Left kidney (tissue), 2 donors: Measurements from ENCODE around the gene DUOXA2. TPM values are rescaled to one million over a fixed set of nuclear protein-coding genes. Genes with fewer than 3 reads are reported as not detected.
"Not testable (repeated sequence)": the region's sequence is repeated elsewhere in the genome, so short reads cannot be mapped to it uniquely, and the experiment has no call there.

ENCODE experiments used
- DNase-seq: peaks from one replicate; pipeline ENCODE4 v3.0.0-alpha.2; 2013
- polyA plus RNA-seq: library from polyadenylated mRNA; unstranded; fragments of 120-200 nt; gene quantifications from one replicate; pipeline ENCODE4 v1.2.1, GENCODE V29; 2013; ENCODE audit not compliant: insufficient read length

DUOXA2 gene
- polyA plus RNA-seq, 1 donor, result not detected

- no peak for DNase-seq
Measured at GRCh38 chr15:45117308-45118130, 3.4 kb downstream of the DUOXA2 start.

- DNase-seq, result peak; percentile 94
Measured at GRCh38 chr15:45118131-45118588, 4.0 kb downstream of the DUOXA2 start.

- DNase-seq, result no peak
Measured at GRCh38 chr15:45118996-45119395, 4.9 kb downstream of the DUOXA2 start.

- no peak for DNase-seq
Measured at GRCh38 chr15:45120081-45120972, 6.2 kb downstream of the DUOXA2 start.

- no peak for DNase-seq
Measured at GRCh38 chr15:45121020-45121419, 6.9 kb downstream of the DUOXA2 start.

GRCh38 chr15:45121706-45122417 is 7.7 kb downstream of the DUOXA2 start:
- DNase-seq, result no peak

- no peak for DNase-seq
Measured at GRCh38 chr15:45122719-45123118, 8.6 kb downstream of the DUOXA2 start.

- DNase-seq, result no peak
Measured at GRCh38 chr15:45123397-45123796, 9.3 kb downstream of the DUOXA2 start.

- DNase-seq, result no peak
Measured at GRCh38 chr15:45126535-45127158, 12.5 kb downstream of the DUOXA2 start.

- no peak for DNase-seq
Measured at GRCh38 chr15:45128971-45129639, 15.0 kb downstream of the DUOXA2 start.

- DNase-seq, result no peak
Measured at GRCh38 chr15:45129651-45130129, 15.6 kb downstream of the DUOXA2 start, which contains the start of the genes DUOX1 and DUOXA1. Gene DUOX1 (plus strand): TSS chr15:45129994. CDS start chr15:45131967, 1,973 bp downstream. Gene DUOXA1 (minus strand): TSS chr15:45129879. CDS start chr15:45123014, 6,865 bp downstream.

GRCh38 chr15:45130291-45131000 is 16.3 kb downstream of the DUOXA2 start:
- DNase-seq, result no peak

GRCh38 chr15:45131510-45131909 is 17.4 kb downstream of the DUOXA2 start:
- no peak for DNase-seq

- DNase-seq, result no peak
Measured at GRCh38 chr15:45132844-45133560, 18.9 kb downstream of the DUOXA2 start.

GRCh38 chr15:45133561-45133920 is 19.4 kb downstream of the DUOXA2 start:
- DNase-seq, result no peak

- no peak for DNase-seq
Measured at GRCh38 chr15:45134046-45134445, 19.9 kb downstream of the DUOXA2 start.

GRCh38 chr15:45134682-45135604 is 20.8 kb downstream of the DUOXA2 start:
- DNase-seq, result peak; percentile 44

- DNase-seq, result not testable (repeated sequence)
Measured at GRCh38 chr15:45135705-45136377, 21.7 kb downstream of the DUOXA2 start.
